ENCODE measurements around the gene PCDH7. TPM values are rescaled to one million over a fixed set of nuclear protein-coding genes. Genes with fewer than 3 reads are reported as not detected.

PCDH7 gene
- total RNA-seq, 1 donor, result 122 TPM

GRCh38 chr4:30776451-30776850 lies 56.3 kb downstream of the PCDH7 start:
- no peak for TF ChIP-seq CTCF (IDR thresholded peaks at IDR 0.05; ENCODE audit: insufficient read depth, low read depth, low read length)
- no peak overlapping the region for H3K4me3 ChIP-seq (ENCODE audit: low read depth, low read length)
- no peak for DNase-seq (ENCODE audit: low read depth)

GRCh38 chr4:30776921-30777415 lies 56.8 kb downstream of the PCDH7 start:
- H3K4me3 ChIP-seq (ENCODE audit: low read depth, low read length), result no peak overlapping the region
- no peak for DNase-seq (ENCODE audit: low read depth)
- TF ChIP-seq CTCF (IDR thresholded peaks at IDR 0.05; ENCODE audit: insufficient read depth, low read depth, low read length), result no peak
